H9 (cell line): ENCODE measurements around the gene CMSS1. TPM values are rescaled to one million over a fixed set of nuclear protein-coding genes. Genes with fewer than 3 reads are reported as not detected.
A peak's percentile ranks its signal among the peaks of the same experiment; 100 is the strongest.

Experiments used
- DNase-seq: peaks from one replicate; pipeline ENCODE4 v3.0.0-alpha.2; 2017
- H2AFZ ChIP-seq: one replicate; pipeline ENCODE4 v1.6.1; 2013; ENCODE audit warnings: mild to moderate bottlenecking, low read length, control low read depth, moderate library complexity
- H2AK5ac ChIP-seq: 2 replicates; pipeline ENCODE4 v1.6.1; 2013; ENCODE audit warnings: low read length, control low read depth, mixed read lengths; ENCODE audit not compliant: insufficient read length
- H2BK120ac ChIP-seq: one replicate; pipeline ENCODE4 v1.6.1; 2013; ENCODE audit warnings: low read depth, mild to moderate bottlenecking, low read length, control low read depth, inconsistent platforms; ENCODE audit not compliant: poor library complexity, severe bottlenecking
- H2BK12ac ChIP-seq: 2 replicates; pipeline ENCODE4 v1.6.1; 2013; ENCODE audit warnings: low read length, control low read depth, mixed read lengths, low read depth; ENCODE audit not compliant: insufficient read length
- H2BK15ac ChIP-seq: 2 replicates; pipeline ENCODE4 v1.6.1; 2013; ENCODE audit warnings: low read depth, low read length, control low read depth
- H2BK20ac ChIP-seq: one replicate; pipeline ENCODE4 v1.6.1; 2013; ENCODE audit warnings: low read depth, mild to moderate bottlenecking, low read length, control low read depth, inconsistent platforms; ENCODE audit not compliant: poor library complexity, severe bottlenecking
- H2BK5ac ChIP-seq: 2 replicates; pipeline ENCODE4 v1.6.1; 2013; ENCODE audit warnings: low read length, control low read depth, mixed read lengths; ENCODE audit not compliant: insufficient read length
- H3K14ac ChIP-seq: 2 replicates; pipeline ENCODE4 v1.6.1; 2013; ENCODE audit warnings: low read length, control low read depth; ENCODE audit not compliant: insufficient read depth
- H3K18ac ChIP-seq: 2 replicates; pipeline ENCODE4 v1.6.1; 2013; ENCODE audit warnings: low read depth, mild to moderate bottlenecking, mixed read lengths, low read length, control low read depth; ENCODE audit not compliant: insufficient read length
- H3K23ac ChIP-seq: 2 replicates; pipeline ENCODE4 v1.6.1; 2013; ENCODE audit warnings: low read length, control low read depth, mixed read lengths, low read depth; ENCODE audit not compliant: insufficient read length
- H3K23me2 ChIP-seq: 2 replicates; pipeline ENCODE4 v1.6.1; 2013; ENCODE audit warnings: low read depth, mild to moderate bottlenecking, mixed read lengths, low read length, control low read depth; ENCODE audit not compliant: insufficient read length, poor library complexity, severe bottlenecking
- H3K27ac ChIP-seq: 2 replicates; pipeline ENCODE4 v1.5.1; 2013; ENCODE audit warnings: low read length, control low read depth, mixed read lengths, low read depth; ENCODE audit not compliant: insufficient read length
- H3K27me3 ChIP-seq: 2 replicates; pipeline ENCODE4 v1.6.1; 2013; ENCODE audit warnings: low read length, control low read depth, inconsistent platforms; ENCODE audit not compliant: insufficient read depth
- H3K4ac ChIP-seq: 2 replicates; pipeline ENCODE4 v1.6.1; 2013; ENCODE audit warnings: low read depth, mild to moderate bottlenecking, control low read depth, inconsistent platforms, low read length, moderate library complexity
- H3K4me1 ChIP-seq: 2 replicates; pipeline ENCODE4 v1.6.1; 2013; ENCODE audit warnings: low read length, control low read depth, inconsistent platforms; ENCODE audit not compliant: insufficient read depth
- H3K4me2 ChIP-seq: 2 replicates; pipeline ENCODE4 v1.6.1; 2013; ENCODE audit warnings: low read length, control low read depth, mixed read lengths; ENCODE audit not compliant: insufficient read length, insufficient read depth
- H3K56ac ChIP-seq: 2 replicates; pipeline ENCODE4 v1.6.1; 2013; ENCODE audit warnings: low read depth, mild to moderate bottlenecking, mixed read lengths, low read length, control low read depth; ENCODE audit not compliant: insufficient read length
- H3K79me1 ChIP-seq: 2 replicates; pipeline ENCODE4 v1.6.1; 2013; ENCODE audit warnings: low read depth, mild to moderate bottlenecking, moderate library complexity, low read length, control low read depth, inconsistent platforms; ENCODE audit not compliant: insufficient read depth, poor library complexity, severe bottlenecking
- H3K79me2 ChIP-seq: 2 replicates; pipeline ENCODE4 v1.6.1; 2013; ENCODE audit warnings: low read length, control low read depth, inconsistent platforms; ENCODE audit not compliant: insufficient read depth
- H3K9ac ChIP-seq: 2 replicates; pipeline ENCODE4 v1.6.1; 2013; ENCODE audit warnings: low read length, control low read depth, mixed read lengths; ENCODE audit not compliant: insufficient read length; ENCODE audit errors: extremely low read depth
- H3K9me3 ChIP-seq: one replicate; pipeline ENCODE4 v1.6.1; 2013; ENCODE audit warnings: low read depth, low read length, inconsistent platforms; ENCODE audit not compliant: control insufficient read depth
- H3T11ph ChIP-seq: one replicate; pipeline ENCODE4 v1.6.1; 2013; ENCODE audit warnings: mild to moderate bottlenecking, low read length, control low read depth, inconsistent platforms
- H4K20me1 ChIP-seq: one replicate; pipeline ENCODE4 v1.6.1; 2013; ENCODE audit not compliant: control insufficient read depth, insufficient read length, insufficient read depth
- H4K5ac ChIP-seq: 2 replicates; pipeline ENCODE4 v1.6.1; 2013; ENCODE audit warnings: low read depth, mild to moderate bottlenecking, mixed read lengths, low read length, control low read depth; ENCODE audit not compliant: insufficient read length
- H4K8ac ChIP-seq: replicated peaks from 2 replicates; pipeline ENCODE4 v1.6.1; 2013; ENCODE audit warnings: low read length, control low read depth, mixed read lengths, low read depth; ENCODE audit not compliant: insufficient read length
- H4K91ac ChIP-seq: 2 replicates; pipeline ENCODE4 v1.6.1; 2013; ENCODE audit warnings: low read depth, mild to moderate bottlenecking, moderate library complexity, mixed read lengths, low read length, control low read depth; ENCODE audit not compliant: insufficient read length
- H3K27ac Mint-ChIP-seq, 3 experiments: 2 replicates in 2 of 3; 3 replicates in 1 of 3; pipeline ENCODE4 v1.8.0; 2020 to 2021; ENCODE audit warnings: mixed read lengths in 3 of 3, mild to moderate bottlenecking in 1 of 3, moderate library complexity in 1 of 3
- H3K27me3 Mint-ChIP-seq: 2 replicates; pipeline ENCODE4 v1.8.0; 2021; ENCODE audit warnings: low read depth, mild to moderate bottlenecking, moderate library complexity, mixed read lengths
- H3K36me3 Mint-ChIP-seq, 3 experiments: 2 replicates in 2 of 3; 3 replicates in 1 of 3; pipeline ENCODE4 v1.8.0; 2020 to 2021; ENCODE audit warnings: low read depth in 3 of 3, mixed read lengths in 3 of 3; ENCODE audit not compliant: insufficient read depth in 1 of 3
- H3K4me1 Mint-ChIP-seq, 2 experiments: 2 replicates each; pipeline ENCODE4 v1.8.0; 2020; ENCODE audit warnings: mixed read lengths in 2 of 2
- H3K4me3 Mint-ChIP-seq, 2 experiments: 2 replicates in 1 of 2; 3 replicates in 1 of 2; pipeline ENCODE4 v1.8.0; 2020 to 2021; ENCODE audit warnings: mild to moderate bottlenecking in 2 of 2, mixed read lengths in 2 of 2, moderate library complexity in 1 of 2
- H3K9me3 Mint-ChIP-seq, 2 experiments: 2 replicates in 1 of 2; 3 replicates in 1 of 2; pipeline ENCODE4 v1.8.0; 2020; ENCODE audit warnings: mild to moderate bottlenecking in 2 of 2, mixed read lengths in 2 of 2, moderate library complexity in 1 of 2
- CTCF ChIP-seq: fragments of 200-600 bp; sonication (generic); conservative IDR thresholded peaks from 3 replicates; pipeline ENCODE4 v1.8.0; 2021; ENCODE audit warnings: antibody characterized with exemption, mild to moderate bottlenecking
- WGBS: extraction: QIAGEN DNeasy Blood & Tissue Kit; methylation state at CpG from one replicate; pipeline ENCODE4 v1.1.7; 2013; ENCODE audit warnings: missing lambda C conversion rate, low lambda C conversion rate, mixed read lengths; ENCODE audit not compliant: insufficient read length; ENCODE audit errors: extremely low coverage; 5-methylcytosine and 5-hydroxymethylcytosine counted together
- total RNA-seq: library from RNA; stranded (reverse); gene quantifications from 2 replicates; pipeline ENCODE4 v1.2.1, GENCODE V29; 2021

The CMSS1 gene
- total RNA-seq, 1 experiment from 2014 or later = 61.8 TPM

DNA sequence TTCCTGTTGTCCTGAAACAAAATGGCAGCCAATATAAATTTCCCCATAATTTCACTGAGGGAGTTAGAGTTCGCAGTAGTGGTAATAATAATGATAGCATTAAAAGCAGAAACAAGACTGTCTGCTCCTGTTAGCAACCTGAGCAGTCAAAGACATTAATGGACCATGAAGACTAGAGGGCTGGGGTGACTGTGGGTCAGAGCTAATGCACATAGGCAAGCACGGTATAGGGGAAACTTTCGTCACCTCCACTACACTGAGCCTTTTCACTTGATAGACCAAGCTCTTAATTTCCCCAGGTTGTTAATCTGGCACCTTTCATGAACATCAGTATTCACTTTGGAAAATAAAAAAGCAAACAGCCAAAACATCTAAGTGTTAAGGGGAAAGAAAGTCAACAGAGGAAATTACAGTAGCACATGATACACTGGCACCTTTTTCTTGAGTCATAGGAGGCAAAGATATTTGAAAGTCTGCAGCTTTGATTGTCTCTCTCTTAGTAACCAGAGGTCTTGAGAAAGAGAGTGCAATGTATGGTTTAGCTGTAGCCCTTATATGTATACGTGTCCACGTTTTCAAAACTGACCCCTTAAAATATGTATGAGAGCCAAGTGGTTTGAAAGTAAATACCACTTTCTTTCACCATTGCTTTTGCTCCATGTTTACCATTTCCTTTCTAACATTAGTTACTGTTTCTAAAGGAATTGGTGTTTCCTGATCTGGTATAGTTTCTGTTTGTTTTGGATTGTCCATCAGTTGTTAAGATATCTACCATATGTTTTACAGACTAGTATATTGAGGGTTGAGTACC lies 191.8 kb downstream of the CMSS1 start:
- no peak overlapping the region for H3K18ac ChIP-seq
- Mint-ChIP-seq H3K27me3 (no peaks in the 10 kb centered on the region), H3K27ac (no peak overlapping the region; a peak in 1 of 7 replicates), H3K9me3 (peaks cover 0 to 3% of the 10 kb centered on the region in 2 experiments; a peak in 1 of 5 replicates), H3K36me3 (peaks cover 0 to 3% (median 0%) of the 10 kb centered on the region in 3 experiments; a peak in 2 of 7 replicates), H3K4me3 (no peak overlapping the region), H3K4me1 (peaks cover 16 to 22% of the 10 kb centered on the region in 2 experiments)
- no peak overlapping the region for H3T11ph ChIP-seq
- H3K56ac ChIP-seq = no peak overlapping the region
- no peak overlapping the region for H4K91ac ChIP-seq
- H3K23ac ChIP-seq = no peak overlapping the region
- H3K4me2 ChIP-seq = no peak overlapping the region
- peak overlapping the region; percentile 11 for H2BK20ac ChIP-seq
- no CpG with 5 or more reads among the region's 5 CpGs for WGBS
- no peaks in the 10 kb centered on the region for H4K20me1 ChIP-seq
- H2BK15ac ChIP-seq = no peak overlapping the region
- no peak overlapping the region for H4K5ac ChIP-seq
- TF ChIP-seq CTCF = no peak
- no peak overlapping the region for H2BK5ac ChIP-seq
- H3K14ac ChIP-seq = no peak overlapping the region
- no peak overlapping the region for H4K8ac ChIP-seq
- DNase-seq = no peak
- H2AK5ac ChIP-seq = no peak overlapping the region
- no peak overlapping the region for H2BK12ac ChIP-seq
- H3K9ac ChIP-seq = no peak overlapping the region
- H3K23me2 ChIP-seq = no peaks in the 10 kb centered on the region
- H3K9me3 ChIP-seq = no peaks in the 10 kb centered on the region
- H3K4ac ChIP-seq = no peak overlapping the region
- peaks cover 4% of the 10 kb centered on the region for H3K4me1 ChIP-seq
- H2BK120ac ChIP-seq = no peak overlapping the region
- H3K79me1 ChIP-seq = peaks cover 3% of the 10 kb centered on the region
- no peak overlapping the region for H3K27ac ChIP-seq
- no peak overlapping the region for H2AFZ ChIP-seq
- no peaks in the 10 kb centered on the region for H3K79me2 ChIP-seq
- no peaks in the 10 kb centered on the region for H3K27me3 ChIP-seq
